T47D (cell line): ENCODE data around the gene NBAS.
"Not testable (repeated sequence)": the region's sequence is repeated elsewhere in the genome, so short reads cannot be mapped to it uniquely, and the experiment has no call there.

Experiments used
- DNase-seq, 2 experiments: peaks; one replicate each; pipeline versions ENCODE4 v3.0.0 to v3.0.0-alpha.2; 2011 to 2012; ENCODE audit warnings: low read depth in 1 of 2, low spot score in 1 of 2
- JUND ChIP-seq: IDR thresholded peaks from 2 replicates; pipeline ENCODE4 v1.6.1; 2012; ENCODE audit warnings: low read depth
- in situ Hi-C: cut with HindIII; loops from 2 replicates; pipeline ENCODE4 v1.10.0; 2016; ENCODE audit warnings: low sequenced_read_pairs, low pct_unique_long_range_greater_than_20kb

NBAS gene

DNA sequence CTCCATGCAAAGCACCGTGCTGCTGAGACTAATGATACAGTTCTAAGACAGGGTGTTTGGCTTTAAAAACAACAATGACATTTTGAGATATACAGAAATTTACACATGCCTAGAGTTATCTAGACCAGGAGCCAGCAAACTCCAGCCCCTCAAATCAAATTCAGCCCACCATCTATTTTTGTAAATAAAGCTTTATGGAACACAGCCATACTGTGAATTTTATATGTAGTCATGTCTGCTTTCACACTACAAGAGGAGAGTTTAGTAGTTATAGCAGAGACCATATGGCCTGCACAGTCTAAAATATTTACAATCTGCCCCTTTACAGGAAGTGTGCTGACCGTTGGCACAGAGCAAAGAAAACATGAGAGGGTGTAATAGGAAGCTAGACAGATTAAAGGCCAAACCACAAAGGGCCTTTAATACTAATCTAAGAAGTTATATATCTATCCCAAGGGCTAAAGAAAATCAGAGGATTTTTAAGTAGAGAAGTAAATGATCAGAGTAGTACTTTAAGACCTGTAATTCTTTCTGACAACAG, 39.4 kb downstream of the NBAS start:
- in situ Hi-C loops: no loop called here
- no peak for TF ChIP-seq JUND
- DNase-seq: no peak

GRCh38 chr2:15520346-15520745, 40.8 kb downstream of the NBAS start:
- DNase-seq: no peak
- TF ChIP-seq JUND: no peak
- in situ Hi-C loops: no loop called here

DNA sequence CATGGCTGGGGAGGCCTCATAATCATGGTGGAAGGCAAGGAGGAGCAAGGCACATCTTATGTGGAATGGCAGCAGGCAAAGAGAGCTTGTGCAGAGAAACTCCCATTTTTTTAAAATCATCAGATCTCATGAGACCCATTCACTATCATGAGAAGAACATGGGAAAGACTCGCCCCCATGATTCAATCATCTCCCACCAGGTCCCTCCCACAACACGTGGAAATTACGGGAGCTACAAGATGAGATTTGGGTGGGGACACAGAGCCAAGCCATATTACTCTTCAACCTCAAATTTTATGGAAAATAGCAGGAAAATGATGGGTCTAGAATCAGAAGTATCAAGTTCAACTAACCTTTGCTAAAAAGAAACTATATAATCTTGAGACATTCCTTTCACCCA, 42.4 kb downstream of the NBAS start:
- in situ Hi-C loops, DNase-seq: not testable (repeated sequence)

- no peak for TF ChIP-seq JUND
- in situ Hi-C loops: no loop called here
- no peak for DNase-seq
Measured at GRCh38 chr2:15517793-15518192, 43.3 kb downstream of the NBAS start.

GRCh38 chr2:15511686-15512085, 49.4 kb downstream of the NBAS start:
- no peak for TF ChIP-seq JUND
- no peak for DNase-seq
- in situ Hi-C loops: no loop called here

GRCh38 chr2:15510552-15510951, 50.6 kb downstream of the NBAS start:
- DNase-seq: no peak
- in situ Hi-C loops: no loop called here
- no peak for TF ChIP-seq JUND

DNA sequence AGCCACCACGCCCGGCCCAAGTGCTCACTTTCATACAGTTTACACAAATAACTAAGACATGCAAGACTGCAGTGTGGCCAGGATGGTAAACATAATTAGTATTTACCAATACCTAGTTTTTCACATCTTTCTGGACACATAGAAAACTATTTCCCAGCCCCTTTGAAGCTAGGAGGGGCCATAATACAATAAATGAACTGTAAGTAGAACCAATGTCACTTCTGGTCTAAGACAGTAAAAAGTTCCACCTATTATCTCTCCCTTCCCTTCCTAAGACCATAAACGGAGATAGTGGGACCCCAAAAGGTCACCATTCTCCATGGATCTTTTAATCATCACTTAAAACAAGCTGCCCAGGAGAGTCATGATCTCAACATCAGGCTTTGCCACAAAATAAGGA, 51.0 kb downstream of the NBAS start:
- DNase-seq: no peak
- TF ChIP-seq JUND: no peak
- in situ Hi-C loops: no loop called here

- DNase-seq: no peak
- no peak for TF ChIP-seq JUND
- in situ Hi-C loops: no loop called here
Measured at GRCh38 chr2:15507697-15508096, 53.4 kb downstream of the NBAS start.

GRCh38 chr2:15507061-15507460, 54.1 kb downstream of the NBAS start:
- in situ Hi-C loops: no loop called here
- no peak for TF ChIP-seq JUND
- no peak for DNase-seq

- in situ Hi-C loops: no loop called here
- no peak for DNase-seq
- no peak for TF ChIP-seq JUND
Measured at GRCh38 chr2:15506229-15506819, 54.8 kb downstream of the NBAS start.

DNA sequence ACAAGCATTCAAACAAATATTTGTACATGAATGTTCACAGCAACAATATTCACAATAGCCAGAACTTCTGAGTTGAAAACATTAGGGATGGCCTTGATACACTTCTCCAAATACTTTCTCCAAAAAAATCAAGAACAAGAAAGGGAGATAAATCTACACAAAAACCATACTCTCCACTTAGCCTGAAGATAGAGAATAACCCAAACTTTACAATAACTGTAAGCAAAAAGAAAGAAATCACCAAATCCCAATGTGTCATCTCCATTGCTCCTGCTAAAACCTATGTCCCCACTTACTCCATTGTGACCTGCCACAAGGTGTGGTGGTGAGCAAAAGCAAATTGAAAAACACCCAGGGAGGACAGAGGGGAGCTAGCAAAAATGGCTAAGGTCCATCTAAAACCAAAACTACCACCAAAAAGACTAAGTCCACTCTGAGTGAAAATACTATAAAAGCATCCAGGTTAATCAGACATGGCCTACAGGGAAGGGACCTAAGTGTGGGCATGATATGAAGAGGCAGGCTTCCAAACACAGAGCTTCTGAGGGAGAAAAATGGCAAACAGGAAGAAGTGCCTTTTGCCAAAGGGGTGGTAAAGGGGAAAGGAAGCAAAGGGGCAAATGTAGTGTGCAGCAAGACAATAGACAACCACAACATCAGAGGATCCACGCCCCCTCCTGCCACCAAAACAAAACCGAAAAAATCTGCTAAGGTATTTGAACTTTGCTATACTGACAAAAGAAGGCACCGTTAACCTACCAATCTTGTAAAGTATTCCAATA, 56.1 kb downstream of the NBAS start:
- TF ChIP-seq JUND: no peak

GRCh38 chr2:15499251-15499650, 61.9 kb downstream of the NBAS start:
- in situ Hi-C loops, DNase-seq: not testable (repeated sequence)

More for the DNA sequence above, 56.1 kb downstream of the NBAS start:
- no peak for DNase-seq
- in situ Hi-C loops: no loop called here

- in situ Hi-C loops: no loop called here
- DNase-seq: no peak
- no peak for TF ChIP-seq JUND
Measured at GRCh38 chr2:15498554-15498953, 62.6 kb downstream of the NBAS start.
